H9 (cell line): ENCODE measurements around the gene TGFBI. TPM values are rescaled to one million over a fixed set of nuclear protein-coding genes. Genes with fewer than 3 reads are reported as not detected.

Experiments used
- DNase-seq: peaks from one replicate; pipeline ENCODE4 v3.0.0-alpha.2; 2017
- H2AFZ ChIP-seq: one replicate; pipeline ENCODE4 v1.6.1; 2013; ENCODE audit warnings: mild to moderate bottlenecking, low read length, control low read depth, moderate library complexity
- H2AK5ac ChIP-seq: 2 replicates; pipeline ENCODE4 v1.6.1; 2013; ENCODE audit warnings: low read length, control low read depth, mixed read lengths; ENCODE audit not compliant: insufficient read length
- H2BK120ac ChIP-seq: one replicate; pipeline ENCODE4 v1.6.1; 2013; ENCODE audit warnings: low read depth, mild to moderate bottlenecking, low read length, control low read depth, inconsistent platforms; ENCODE audit not compliant: poor library complexity, severe bottlenecking
- H2BK12ac ChIP-seq: 2 replicates; pipeline ENCODE4 v1.6.1; 2013; ENCODE audit warnings: low read length, control low read depth, mixed read lengths, low read depth; ENCODE audit not compliant: insufficient read length
- H2BK15ac ChIP-seq: 2 replicates; pipeline ENCODE4 v1.6.1; 2013; ENCODE audit warnings: low read depth, low read length, control low read depth
- H2BK20ac ChIP-seq: one replicate; pipeline ENCODE4 v1.6.1; 2013; ENCODE audit warnings: low read depth, mild to moderate bottlenecking, low read length, control low read depth, inconsistent platforms; ENCODE audit not compliant: poor library complexity, severe bottlenecking
- H2BK5ac ChIP-seq: 2 replicates; pipeline ENCODE4 v1.6.1; 2013; ENCODE audit warnings: low read length, control low read depth, mixed read lengths; ENCODE audit not compliant: insufficient read length
- H3K14ac ChIP-seq: 2 replicates; pipeline ENCODE4 v1.6.1; 2013; ENCODE audit warnings: low read length, control low read depth; ENCODE audit not compliant: insufficient read depth
- H3K18ac ChIP-seq: 2 replicates; pipeline ENCODE4 v1.6.1; 2013; ENCODE audit warnings: low read depth, mild to moderate bottlenecking, mixed read lengths, low read length, control low read depth; ENCODE audit not compliant: insufficient read length
- H3K23ac ChIP-seq: 2 replicates; pipeline ENCODE4 v1.6.1; 2013; ENCODE audit warnings: low read length, control low read depth, mixed read lengths, low read depth; ENCODE audit not compliant: insufficient read length
- H3K23me2 ChIP-seq: 2 replicates; pipeline ENCODE4 v1.6.1; 2013; ENCODE audit warnings: low read depth, mild to moderate bottlenecking, mixed read lengths, low read length, control low read depth; ENCODE audit not compliant: insufficient read length, poor library complexity, severe bottlenecking
- H3K27ac ChIP-seq: 2 replicates; pipeline ENCODE4 v1.5.1; 2013; ENCODE audit warnings: low read length, control low read depth, mixed read lengths, low read depth; ENCODE audit not compliant: insufficient read length
- H3K27me3 ChIP-seq: 2 replicates; pipeline ENCODE4 v1.6.1; 2013; ENCODE audit warnings: low read length, control low read depth, inconsistent platforms; ENCODE audit not compliant: insufficient read depth
- H3K4ac ChIP-seq: 2 replicates; pipeline ENCODE4 v1.6.1; 2013; ENCODE audit warnings: low read depth, mild to moderate bottlenecking, control low read depth, inconsistent platforms, low read length, moderate library complexity
- H3K4me1 ChIP-seq: 2 replicates; pipeline ENCODE4 v1.6.1; 2013; ENCODE audit warnings: low read length, control low read depth, inconsistent platforms; ENCODE audit not compliant: insufficient read depth
- H3K4me2 ChIP-seq: 2 replicates; pipeline ENCODE4 v1.6.1; 2013; ENCODE audit warnings: low read length, control low read depth, mixed read lengths; ENCODE audit not compliant: insufficient read length, insufficient read depth
- H3K56ac ChIP-seq: 2 replicates; pipeline ENCODE4 v1.6.1; 2013; ENCODE audit warnings: low read depth, mild to moderate bottlenecking, mixed read lengths, low read length, control low read depth; ENCODE audit not compliant: insufficient read length
- H3K79me1 ChIP-seq: 2 replicates; pipeline ENCODE4 v1.6.1; 2013; ENCODE audit warnings: low read depth, mild to moderate bottlenecking, moderate library complexity, low read length, control low read depth, inconsistent platforms; ENCODE audit not compliant: insufficient read depth, poor library complexity, severe bottlenecking
- H3K79me2 ChIP-seq: 2 replicates; pipeline ENCODE4 v1.6.1; 2013; ENCODE audit warnings: low read length, control low read depth, inconsistent platforms; ENCODE audit not compliant: insufficient read depth
- H3K9ac ChIP-seq: 2 replicates; pipeline ENCODE4 v1.6.1; 2013; ENCODE audit warnings: low read length, control low read depth, mixed read lengths; ENCODE audit not compliant: insufficient read length; ENCODE audit errors: extremely low read depth
- H3K9me3 ChIP-seq: one replicate; pipeline ENCODE4 v1.6.1; 2013; ENCODE audit warnings: low read depth, low read length, inconsistent platforms; ENCODE audit not compliant: control insufficient read depth
- H3T11ph ChIP-seq: one replicate; pipeline ENCODE4 v1.6.1; 2013; ENCODE audit warnings: mild to moderate bottlenecking, low read length, control low read depth, inconsistent platforms
- H4K20me1 ChIP-seq: one replicate; pipeline ENCODE4 v1.6.1; 2013; ENCODE audit not compliant: control insufficient read depth, insufficient read length, insufficient read depth
- H4K5ac ChIP-seq: 2 replicates; pipeline ENCODE4 v1.6.1; 2013; ENCODE audit warnings: low read depth, mild to moderate bottlenecking, mixed read lengths, low read length, control low read depth; ENCODE audit not compliant: insufficient read length
- H4K8ac ChIP-seq: replicated peaks from 2 replicates; pipeline ENCODE4 v1.6.1; 2013; ENCODE audit warnings: low read length, control low read depth, mixed read lengths, low read depth; ENCODE audit not compliant: insufficient read length
- H4K91ac ChIP-seq: 2 replicates; pipeline ENCODE4 v1.6.1; 2013; ENCODE audit warnings: low read depth, mild to moderate bottlenecking, moderate library complexity, mixed read lengths, low read length, control low read depth; ENCODE audit not compliant: insufficient read length
- H3K27ac Mint-ChIP-seq, 3 experiments: 2 replicates in 2 of 3; 3 replicates in 1 of 3; pipeline ENCODE4 v1.8.0; 2020 to 2021; ENCODE audit warnings: mixed read lengths in 3 of 3, mild to moderate bottlenecking in 1 of 3, moderate library complexity in 1 of 3
- H3K27me3 Mint-ChIP-seq: 2 replicates; pipeline ENCODE4 v1.8.0; 2021; ENCODE audit warnings: low read depth, mild to moderate bottlenecking, moderate library complexity, mixed read lengths
- H3K36me3 Mint-ChIP-seq, 3 experiments: 2 replicates in 2 of 3; 3 replicates in 1 of 3; pipeline ENCODE4 v1.8.0; 2020 to 2021; ENCODE audit warnings: low read depth in 3 of 3, mixed read lengths in 3 of 3; ENCODE audit not compliant: insufficient read depth in 1 of 3
- H3K4me1 Mint-ChIP-seq, 2 experiments: 2 replicates each; pipeline ENCODE4 v1.8.0; 2020; ENCODE audit warnings: mixed read lengths in 2 of 2
- H3K4me3 Mint-ChIP-seq, 2 experiments: 2 replicates in 1 of 2; 3 replicates in 1 of 2; pipeline ENCODE4 v1.8.0; 2020 to 2021; ENCODE audit warnings: mild to moderate bottlenecking in 2 of 2, mixed read lengths in 2 of 2, moderate library complexity in 1 of 2
- H3K9me3 Mint-ChIP-seq, 2 experiments: 2 replicates in 1 of 2; 3 replicates in 1 of 2; pipeline ENCODE4 v1.8.0; 2020; ENCODE audit warnings: mild to moderate bottlenecking in 2 of 2, mixed read lengths in 2 of 2, moderate library complexity in 1 of 2
- WGBS: extraction: QIAGEN DNeasy Blood & Tissue Kit; methylation state at CpG from one replicate; pipeline ENCODE4 v1.1.7; 2013; ENCODE audit warnings: missing lambda C conversion rate, low lambda C conversion rate, mixed read lengths; ENCODE audit not compliant: insufficient read length; ENCODE audit errors: extremely low coverage; 5-methylcytosine and 5-hydroxymethylcytosine counted together
- total RNA-seq: library from RNA; stranded (reverse); gene quantifications from 2 replicates; pipeline ENCODE4 v1.2.1, GENCODE V29; 2021
- TF ChIP-seq, protein P1 (sequence below): fragments of 200-600 bp; sonication (generic); conservative IDR thresholded peaks from 3 replicates; pipeline ENCODE4 v1.8.0; 2021; ENCODE audit warnings: antibody characterized with exemption, mild to moderate bottlenecking

Gene TGFBI
- total RNA-seq, 1 experiment from 2014 or later: 4.7 TPM

DNA sequence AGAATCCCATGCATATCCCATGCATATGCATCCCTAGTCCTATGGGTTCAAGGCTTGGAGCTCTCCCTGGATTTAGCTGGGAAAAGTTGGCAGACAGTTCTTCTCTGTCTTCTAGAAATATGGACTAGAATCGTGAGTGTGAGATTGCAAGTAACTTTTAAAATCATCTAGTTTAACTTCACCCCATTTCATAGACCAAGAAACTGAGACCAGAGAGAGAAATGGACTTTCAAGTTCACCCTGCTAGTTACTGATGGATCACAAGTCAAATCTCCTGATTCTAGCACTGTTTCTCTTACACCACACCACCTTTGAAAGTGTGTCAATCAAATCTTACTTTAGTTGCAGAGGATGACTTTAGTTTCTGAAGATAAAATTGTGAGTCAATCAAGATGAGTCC, 13.4 kb downstream of the TGFBI start:
- no peak overlapping the region for H3K4me2 ChIP-seq

More for the DNA sequence above, 13.4 kb downstream of the TGFBI start:
- Histone ChIP-seq H4K8ac (no peak overlapping the region), H3K56ac (no peak overlapping the region), H2AFZ (no peak overlapping the region), H3K14ac (no peak overlapping the region), H3K27ac (no peak overlapping the region), H2BK120ac (no peak overlapping the region), H3T11ph (no peak overlapping the region), H3K79me2 (no peaks in the 10 kb centered on the region), H3K9me3 (no peaks in the 10 kb centered on the region), H2BK12ac (no peak overlapping the region), H3K27me3 (no peaks in the 10 kb centered on the region; the same call in 1 of the 2 replicates), H2BK5ac (no peak overlapping the region), H3K4ac (no peak overlapping the region), H4K5ac (no peak overlapping the region), H2AK5ac (no peak overlapping the region), H2BK20ac (no peak overlapping the region), H3K23ac (no peak overlapping the region), H3K4me1 (no peaks in the 10 kb centered on the region), H4K20me1 (no peaks in the 10 kb centered on the region), H2BK15ac (no peak overlapping the region), H3K18ac (no peak overlapping the region), H3K79me1 (no peaks in the 10 kb centered on the region), H3K9ac (no peak overlapping the region), H4K91ac (no peak overlapping the region), H3K23me2 (no peaks in the 10 kb centered on the region)
- Mint-ChIP-seq H3K4me3 (no peak overlapping the region), H3K4me1 (peaks cover 7% of the 10 kb centered on the region in 2 experiments; a peak in 2 of 4 replicates), H3K9me3 (peaks cover 2 to 6% of the 10 kb centered on the region in 2 experiments; a peak in 4 of 5 replicates), H3K36me3 (peaks cover 0 to 6% (median 0%) of the 10 kb centered on the region in 3 experiments; a peak in 2 of 7 replicates), H3K27me3 (peaks cover 38% of the 10 kb centered on the region), H3K27ac (no peak overlapping the region)
- TF ChIP-seq, protein P1, sequence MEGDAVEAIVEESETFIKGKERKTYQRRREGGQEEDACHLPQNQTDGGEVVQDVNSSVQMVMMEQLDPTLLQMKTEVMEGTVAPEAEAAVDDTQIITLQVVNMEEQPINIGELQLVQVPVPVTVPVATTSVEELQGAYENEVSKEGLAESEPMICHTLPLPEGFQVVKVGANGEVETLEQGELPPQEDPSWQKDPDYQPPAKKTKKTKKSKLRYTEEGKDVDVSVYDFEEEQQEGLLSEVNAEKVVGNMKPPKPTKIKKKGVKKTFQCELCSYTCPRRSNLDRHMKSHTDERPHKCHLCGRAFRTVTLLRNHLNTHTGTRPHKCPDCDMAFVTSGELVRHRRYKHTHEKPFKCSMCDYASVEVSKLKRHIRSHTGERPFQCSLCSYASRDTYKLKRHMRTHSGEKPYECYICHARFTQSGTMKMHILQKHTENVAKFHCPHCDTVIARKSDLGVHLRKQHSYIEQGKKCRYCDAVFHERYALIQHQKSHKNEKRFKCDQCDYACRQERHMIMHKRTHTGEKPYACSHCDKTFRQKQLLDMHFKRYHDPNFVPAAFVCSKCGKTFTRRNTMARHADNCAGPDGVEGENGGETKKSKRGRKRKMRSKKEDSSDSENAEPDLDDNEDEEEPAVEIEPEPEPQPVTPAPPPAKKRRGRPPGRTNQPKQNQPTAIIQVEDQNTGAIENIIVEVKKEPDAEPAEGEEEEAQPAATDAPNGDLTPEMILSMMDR: no peak
- WGBS: no CpG with 5 or more reads among the region's 1 CpG
- no peak for DNase-seq
